Loucy (cell line): ENCODE results near the gene SLAMF8.

Source experiments
- H2AFZ ChIP-seq: fragments of 200-600 bp; sonication (generic); 2 replicates; pipeline ENCODE4 v1.6.0; 2016; ENCODE audit warnings: antibody characterized with exemption, mild to moderate bottlenecking, low read length, moderate library complexity
- H3F3A ChIP-seq: fragments of 200-600 bp; 2 replicates; pipeline ENCODE4 v1.6.0; 2016; ENCODE audit warnings: antibody characterized with exemption, low read depth, mild to moderate bottlenecking
- H3K27me3 ChIP-seq: fragments of 200-600 bp; sonication (generic); 2 replicates; pipeline ENCODE4 v1.6.1; 2014; ENCODE audit warnings: low read length, mild to moderate bottlenecking; ENCODE audit not compliant: insufficient read depth, poor library complexity, severe bottlenecking
- H3K36me3 ChIP-seq: fragments of 200-600 bp; sonication (generic); 2 replicates; pipeline ENCODE4 v1.6.1; 2016; ENCODE audit warnings: low read length; ENCODE audit not compliant: insufficient read depth
- H3K4me1 ChIP-seq: fragments of 200-600 bp; sonication (generic); 2 replicates; pipeline ENCODE4 v1.5.1; 2014; ENCODE audit warnings: low read length, mild to moderate bottlenecking; ENCODE audit not compliant: insufficient read depth, poor library complexity, severe bottlenecking
- H3K4me2 ChIP-seq: fragments of 200-600 bp; sonication (generic); 2 replicates; pipeline ENCODE4 v1.6.0; 2014; ENCODE audit warnings: antibody characterized with exemption, low read length, low read depth, mild to moderate bottlenecking; ENCODE audit not compliant: poor library complexity, severe bottlenecking
- H3K4me3 ChIP-seq: fragments of 200-600 bp; sonication (generic); 2 replicates; pipeline ENCODE4 v1.5.1; 2014; ENCODE audit warnings: low read length, mild to moderate bottlenecking, mixed read lengths; ENCODE audit not compliant: poor library complexity, severe bottlenecking
- H3K79me2 ChIP-seq: fragments of 200-600 bp; sonication (generic); 2 replicates; pipeline ENCODE4 v1.6.1; 2014; ENCODE audit warnings: low read length; ENCODE audit not compliant: insufficient read depth
- H3K9ac ChIP-seq: fragments of 200-600 bp; sonication (generic); 2 replicates; pipeline ENCODE4 v1.6.0; 2014; ENCODE audit warnings: mild to moderate bottlenecking, low read depth, low read length, moderate library complexity; ENCODE audit not compliant: poor library complexity, severe bottlenecking
- H3K9me2 ChIP-seq: fragments of 200-600 bp; sonication (generic); replicated peaks from 2 replicates; pipeline ENCODE4 v1.6.1; 2016; ENCODE audit warnings: low read depth, low read length, mixed read lengths
- H3K9me3 ChIP-seq: fragments of 200-600 bp; sonication (generic); 2 replicates; pipeline ENCODE4 v1.6.1; 2014; ENCODE audit warnings: mild to moderate bottlenecking, antibody characterized with exemption, low read length, low read depth; ENCODE audit not compliant: insufficient read depth
- H4K20me1 ChIP-seq: fragments of 200-600 bp; sonication (generic); 2 replicates; pipeline ENCODE4 v1.6.0; 2014; ENCODE audit warnings: antibody characterized with exemption, low read length, mild to moderate bottlenecking; ENCODE audit not compliant: insufficient read depth, poor library complexity, severe bottlenecking
- EZH2phosphoT487 ChIP-seq: fragments of 200-600 bp; IDR thresholded peaks from 2 replicates; pipeline ENCODE4 v1.6.1; 2018; ENCODE audit warnings: antibody characterized with exemption, mild to moderate bottlenecking, moderate library complexity, borderline replicate concordance
- TF ChIP-seq, protein P1 (sequence below): fragments of 200-600 bp; sonication (generic); conservative IDR thresholded peaks from 2 replicates; pipeline ENCODE4 v1.5.1; 2014; ENCODE audit warnings: mild to moderate bottlenecking, antibody characterized with exemption, low read length

SLAMF8 gene

DNA sequence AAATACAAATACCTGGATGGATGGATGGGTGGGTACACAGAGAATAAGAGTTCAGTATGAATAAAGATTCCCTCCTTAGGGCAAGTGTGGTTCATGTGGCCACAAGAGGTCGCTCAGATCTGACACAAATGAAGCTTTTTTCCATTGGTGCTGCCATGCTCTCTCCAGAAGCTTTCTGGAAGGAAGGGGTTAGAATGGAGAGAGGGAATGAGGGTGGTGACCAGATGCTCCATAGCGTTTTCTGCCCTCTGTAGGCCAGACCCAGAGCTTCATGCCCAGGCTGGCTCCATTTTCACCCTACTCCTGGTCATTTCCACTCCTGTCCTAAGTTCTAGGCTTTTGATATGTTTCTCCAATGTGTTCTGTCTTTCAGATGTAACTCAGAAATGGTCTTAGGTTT is 27.8 kb upstream of the SLAMF8 start:
- peak overlapping the region; percentile 70 for H3K4me2 ChIP-seq
- H3K9me3 ChIP-seq = no peaks in the 10 kb centered on the region
- peak overlapping the region; percentile 7 for H3K9ac ChIP-seq

DNA sequence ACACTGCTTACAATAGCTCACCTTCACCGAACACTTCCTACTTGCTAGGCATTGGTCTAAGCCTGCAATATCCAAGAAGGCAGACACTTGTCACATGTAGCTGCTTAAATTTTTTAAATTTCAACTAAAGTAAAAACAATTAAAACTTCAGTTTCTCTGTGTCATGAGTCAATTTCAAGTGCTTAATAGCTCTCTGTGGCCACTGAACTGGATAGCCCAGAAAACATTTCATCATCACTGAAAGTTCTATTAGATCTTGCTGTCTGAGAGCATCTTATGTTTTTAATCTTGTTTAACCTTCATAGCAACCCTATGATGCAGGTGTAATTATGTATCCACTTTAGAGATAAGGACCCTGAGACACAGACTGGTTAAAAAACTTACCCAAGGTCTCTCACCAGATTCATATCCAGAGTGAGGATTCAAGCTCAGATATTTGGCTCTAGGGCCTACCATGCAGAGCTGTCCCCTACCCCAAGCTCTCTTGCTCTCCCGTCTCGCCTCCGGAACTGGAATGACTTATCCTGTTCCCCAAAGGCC is 27.2 kb upstream of the SLAMF8 start:
- Histone ChIP-seq H3K4me3 (peak overlapping the region; percentile 58), H3K4me2 (peak overlapping the region; percentile 70), H3K79me2 (no peaks in the 10 kb centered on the region), H3F3A (no peaks in the 10 kb centered on the region), H3K4me1 (peaks cover 50% of the 10 kb centered on the region), H3K9me3 (no peaks in the 10 kb centered on the region), H2AFZ (0 out of 2 replicates have a peak overlapping the region, but pooled peaks have one; percentile 53), H3K36me3 (no peaks in the 10 kb centered on the region), H4K20me1 (no peaks in the 10 kb centered on the region), H3K9me2 (no peaks in the 10 kb centered on the region), H3K9ac (peak overlapping the region; percentile 42), H3K27me3 (no peaks in the 10 kb centered on the region)
- no peak for TF ChIP-seq EZH2phosphoT487
- TF ChIP-seq, protein P1, sequence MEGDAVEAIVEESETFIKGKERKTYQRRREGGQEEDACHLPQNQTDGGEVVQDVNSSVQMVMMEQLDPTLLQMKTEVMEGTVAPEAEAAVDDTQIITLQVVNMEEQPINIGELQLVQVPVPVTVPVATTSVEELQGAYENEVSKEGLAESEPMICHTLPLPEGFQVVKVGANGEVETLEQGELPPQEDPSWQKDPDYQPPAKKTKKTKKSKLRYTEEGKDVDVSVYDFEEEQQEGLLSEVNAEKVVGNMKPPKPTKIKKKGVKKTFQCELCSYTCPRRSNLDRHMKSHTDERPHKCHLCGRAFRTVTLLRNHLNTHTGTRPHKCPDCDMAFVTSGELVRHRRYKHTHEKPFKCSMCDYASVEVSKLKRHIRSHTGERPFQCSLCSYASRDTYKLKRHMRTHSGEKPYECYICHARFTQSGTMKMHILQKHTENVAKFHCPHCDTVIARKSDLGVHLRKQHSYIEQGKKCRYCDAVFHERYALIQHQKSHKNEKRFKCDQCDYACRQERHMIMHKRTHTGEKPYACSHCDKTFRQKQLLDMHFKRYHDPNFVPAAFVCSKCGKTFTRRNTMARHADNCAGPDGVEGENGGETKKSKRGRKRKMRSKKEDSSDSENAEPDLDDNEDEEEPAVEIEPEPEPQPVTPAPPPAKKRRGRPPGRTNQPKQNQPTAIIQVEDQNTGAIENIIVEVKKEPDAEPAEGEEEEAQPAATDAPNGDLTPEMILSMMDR = no peak

More for the DNA sequence above, 27.8 kb upstream of the SLAMF8 start:
- no peak for TF ChIP-seq EZH2phosphoT487
- TF ChIP-seq, protein P1 = peak; percentile 95
- Histone ChIP-seq H3F3A (no peaks in the 10 kb centered on the region), H3K4me3 (no peak overlapping the region), H3K36me3 (no peaks in the 10 kb centered on the region), H3K79me2 (no peaks in the 10 kb centered on the region), H3K9me2 (no peaks in the 10 kb centered on the region), H4K20me1 (no peaks in the 10 kb centered on the region), H3K4me1 (peaks cover 43% of the 10 kb centered on the region), H3K27me3 (no peaks in the 10 kb centered on the region), H2AFZ (peak overlapping the region; percentile 53; the same call in 1 of the 2 replicates)

DNA sequence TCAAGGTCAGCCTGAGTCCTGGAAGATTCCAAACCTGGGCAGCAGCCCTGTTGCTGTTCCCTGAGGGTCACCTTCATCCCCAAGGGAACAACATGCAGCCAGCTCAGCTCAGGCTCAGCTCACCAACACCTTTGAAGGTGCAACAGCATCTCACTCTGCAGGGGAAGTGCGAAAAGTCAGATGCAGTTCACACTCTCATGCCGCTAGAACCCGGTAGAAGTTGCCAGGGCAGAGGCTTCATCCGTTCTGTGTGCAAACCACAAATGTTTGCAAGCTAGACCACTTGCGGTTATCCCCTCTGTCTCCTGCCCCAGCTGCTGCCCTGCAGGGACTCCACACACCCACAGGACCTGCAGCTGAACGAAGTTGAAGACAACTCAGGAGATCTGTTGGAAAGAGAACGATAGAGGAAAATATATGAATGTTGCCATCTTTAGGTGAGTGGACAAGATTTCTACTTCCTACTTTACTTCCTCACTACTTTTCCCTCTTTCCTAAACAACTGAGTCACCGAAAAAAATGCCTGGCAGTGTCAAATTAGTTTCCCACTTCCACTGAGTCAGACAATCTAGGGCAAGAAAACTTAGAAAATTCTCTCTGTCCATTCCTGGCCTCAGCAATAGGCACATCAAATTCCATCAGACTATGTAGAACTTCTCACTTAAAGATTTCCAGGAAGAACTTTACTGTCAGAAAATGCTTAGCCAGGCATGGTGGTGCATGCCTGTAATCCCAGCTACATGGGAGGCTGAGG is 26.3 kb upstream of the SLAMF8 start:
- no peaks in the 10 kb centered on the region for H3F3A ChIP-seq
- H3K4me1 ChIP-seq = peaks cover 55% of the 10 kb centered on the region
- no peaks in the 10 kb centered on the region for H3K36me3 ChIP-seq
- TF ChIP-seq, protein P1 = no peak
- TF ChIP-seq EZH2phosphoT487 = no peak
- no peaks in the 10 kb centered on the region for H3K27me3 ChIP-seq
- no peaks in the 10 kb centered on the region for H4K20me1 ChIP-seq
- peak overlapping the region; percentile 58 for H3K4me3 ChIP-seq
- no peaks in the 10 kb centered on the region for H3K9me2 ChIP-seq
- peak overlapping the region; percentile 70 for H3K4me2 ChIP-seq
- H2AFZ ChIP-seq = no peak overlapping the region
- H3K9ac ChIP-seq = peak overlapping the region; percentile 53
- H3K79me2 ChIP-seq = no peaks in the 10 kb centered on the region
- H3K9me3 ChIP-seq = no peaks in the 10 kb centered on the region
